HEK293 (cell line): ENCODE data around the gene CELSR1.

Experiments
- CTCF ChIA-PET: fragments of 350-600 bp; formaldehyde crosslinking; extraction: SDS; loops from one replicate; lab custom pipeline; 2021; ENCODE audit warnings: antibody characterized with exemption; lab: Yijun Ruan, JAX
- POLR2A ChIA-PET: fragments of 300-600 bp; formaldehyde crosslinking; extraction: SDS; loops from one replicate; lab custom pipeline; 2020; ENCODE audit warnings: antibody characterized with exemption, inconsistent platforms; lab: Yijun Ruan, JAX
- H3K27ac ChIP-seq: fragments of 200-500 bp; sonication (Bioruptor generic); 2 replicates; pipeline ENCODE4 v1.5.1; 2014; ENCODE audit warnings: low read depth, low read length, control low read depth, inconsistent platforms; ENCODE audit errors: extremely low read depth
- H3K36me3 ChIP-seq, 2 experiments: fragments of 200-500 bp in 1 of 2; sonication (Bioruptor generic) in 1 of 2; 1 replicate in 1 of 2; 2 replicates in 1 of 2; pipeline ENCODE4 v1.5.1; 2014 to 2017; ENCODE audit warnings: inconsistent platforms in 2 of 2, low read length in 2 of 2; ENCODE audit not compliant: control insufficient read depth in 2 of 2, insufficient read depth in 1 of 2
- H3K4me1 ChIP-seq: fragments of 200-500 bp; sonication (Bioruptor generic); 2 replicates; pipeline ENCODE4 v1.5.1; 2014; ENCODE audit warnings: mild to moderate bottlenecking, low read length, inconsistent platforms; ENCODE audit not compliant: control insufficient read depth, insufficient read depth
- H3K4me3 ChIP-seq: 2 replicates; pipeline ENCODE4 v1.5.1; 2011; ENCODE audit warnings: low read depth, mild to moderate bottlenecking, control low read depth, low read length, moderate library complexity
- H3K9me3 ChIP-seq: fragments of 200-500 bp; sonication (Bioruptor generic); 2 replicates; pipeline ENCODE4 v1.5.1; 2014; ENCODE audit warnings: low read depth, low read length, inconsistent platforms; ENCODE audit not compliant: control insufficient read depth, insufficient read depth
- ATF2 ChIP-seq: fragments of 450-650 bp; formaldehyde crosslinking; IDR thresholded peaks from 2 replicates; pipeline ENCODE4 v1.5.1; 2016; ENCODE audit warnings: missing biosample characterization, missing genetic modification characterization, low read depth
- BCL11B ChIP-seq: fragments of 450-650 bp; formaldehyde crosslinking; IDR thresholded peaks from 2 replicates; pipeline ENCODE4 v1.5.1; 2016; ENCODE audit warnings: low read depth, missing biosample characterization, missing genetic modification characterization
- SP2 ChIP-seq: fragments of 450-650 bp; formaldehyde crosslinking; IDR thresholded peaks from 2 replicates; pipeline ENCODE4 v1.5.1; 2016; ENCODE audit warnings: missing biosample characterization, missing genetic modification characterization
- ZBTB10 ChIP-seq: fragments of 450-650 bp; formaldehyde crosslinking; IDR thresholded peaks from 2 replicates; pipeline ENCODE4 v1.5.1; 2016; ENCODE audit warnings: missing biosample characterization, missing genetic modification characterization
- ZBTB49 ChIP-seq: fragments of 450-650 bp; formaldehyde crosslinking; IDR thresholded peaks from 2 replicates; pipeline ENCODE4 v1.5.1; 2016; ENCODE audit warnings: missing biosample characterization, missing genetic modification characterization, low read depth
- ZEB2 ChIP-seq: fragments of 450-650 bp; formaldehyde crosslinking; IDR thresholded peaks from 2 replicates; pipeline ENCODE4 v1.5.1; 2016; ENCODE audit warnings: missing biosample characterization, missing genetic modification characterization
- ZIC2 ChIP-seq: fragments of 450-650 bp; formaldehyde crosslinking; IDR thresholded peaks from 2 replicates; pipeline ENCODE4 v1.5.1; 2016; ENCODE audit warnings: missing biosample characterization, missing genetic modification characterization
- ZNF221 ChIP-seq: fragments of 450-650 bp; formaldehyde crosslinking; IDR thresholded peaks from 2 replicates; pipeline ENCODE4 v1.5.1; 2017; ENCODE audit warnings: missing biosample characterization, missing genetic modification characterization, borderline replicate concordance
- ZNF248 ChIP-seq: fragments of 450-650 bp; formaldehyde crosslinking; IDR thresholded peaks from 2 replicates; pipeline ENCODE4 v1.5.1; 2017; ENCODE audit warnings: missing biosample characterization, missing genetic modification characterization
- ZNF26 ChIP-seq: fragments of 450-650 bp; formaldehyde crosslinking; IDR thresholded peaks from 2 replicates; pipeline ENCODE4 v1.5.1; 2016; ENCODE audit warnings: missing biosample characterization, missing genetic modification characterization
- ZNF274 ChIP-seq, 2 experiments: fragments of 200-500 bp in 1 of 2; fragments of 450-650 bp in 1 of 2; sonication (Bioruptor generic) in 1 of 2; formaldehyde crosslinking in 1 of 2; IDR thresholded peaks; 2 replicates each; pipeline versions ENCODE4 v1.5.1 to v1.6.1; 2014 to 2016; ENCODE audit warnings: borderline replicate concordance in 1 of 2, inconsistent platforms in 1 of 2, low read length in 1 of 2, missing biosample characterization in 1 of 2, missing genetic modification characterization in 1 of 2
- ZNF600 ChIP-seq: fragments of 450-650 bp; formaldehyde crosslinking; IDR thresholded peaks from 2 replicates; pipeline ENCODE4 v1.5.1; 2016; ENCODE audit warnings: missing biosample characterization, missing genetic modification characterization
- ZNF623 ChIP-seq: fragments of 450-650 bp; formaldehyde crosslinking; IDR thresholded peaks from 2 replicates; pipeline ENCODE4 v1.5.1; 2016; ENCODE audit warnings: missing biosample characterization, missing genetic modification characterization
- ZNF629 ChIP-seq: fragments of 450-650 bp; formaldehyde crosslinking; IDR thresholded peaks from 2 replicates; pipeline ENCODE4 v1.5.1; 2017; ENCODE audit warnings: missing biosample characterization, missing genetic modification characterization
- ZNF76 ChIP-seq: fragments of 450-650 bp; formaldehyde crosslinking; IDR thresholded peaks from 2 replicates; pipeline ENCODE4; 2016; ENCODE audit warnings: low read depth, missing biosample characterization, missing genetic modification characterization, borderline replicate concordance
- TF ChIP-seq, protein P1 (sequence below): fragments of 450-650 bp; formaldehyde crosslinking; IDR thresholded peaks from 2 replicates; pipeline ENCODE4 v1.5.1; 2016; ENCODE audit warnings: missing biosample characterization, missing genetic modification characterization
- TF ChIP-seq, protein P2 (sequence below): fragments of 450-650 bp; formaldehyde crosslinking; IDR thresholded peaks from 2 replicates; pipeline ENCODE4 v1.5.1; 2017; ENCODE audit warnings: missing biosample characterization, missing genetic modification characterization

CELSR1 gene

GRCh38 chr22:46436595-46437175, 100.7 kb downstream of the CELSR1 start:
- TF ChIP-seq BCL11B (tag by site-specific recombination), result no peak
- TF ChIP-seq ZNF248 (tag by site-specific recombination), result no peak
- TF ChIP-seq ZNF26 (tag by site-specific recombination), result no peak
- no peak for TF ChIP-seq ZBTB49
- TF ChIP-seq, protein P1, sequence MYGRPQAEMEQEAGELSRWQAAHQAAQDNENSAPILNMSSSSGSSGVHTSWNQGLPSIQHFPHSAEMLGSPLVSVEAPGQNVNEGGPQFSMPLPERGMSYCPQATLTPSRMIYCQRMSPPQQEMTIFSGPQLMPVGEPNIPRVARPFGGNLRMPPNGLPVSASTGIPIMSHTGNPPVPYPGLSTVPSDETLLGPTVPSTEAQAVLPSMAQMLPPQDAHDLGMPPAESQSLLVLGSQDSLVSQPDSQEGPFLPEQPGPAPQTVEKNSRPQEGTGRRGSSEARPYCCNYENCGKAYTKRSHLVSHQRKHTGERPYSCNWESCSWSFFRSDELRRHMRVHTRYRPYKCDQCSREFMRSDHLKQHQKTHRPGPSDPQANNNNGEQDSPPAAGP (tag by site-specific recombination), result no peak
- no peak for TF ChIP-seq ZNF274 (IDR thresholded peaks at IDR 0.05; ENCODE audit: low read length)
- no peak for TF ChIP-seq ZNF274 (tag by site-specific recombination; IDR thresholded peaks at IDR 0.05; ENCODE audit: borderline replicate concordance)
- peak; percentile 93 for TF ChIP-seq ZNF623 (tag by site-specific recombination)
- TF ChIP-seq ZNF76 (tag by site-specific recombination), result no peak
- no peak for TF ChIP-seq SP2 (tag by site-specific recombination)
- TF ChIP-seq ZNF221 (tag by site-specific recombination), result no peak
- no peak for TF ChIP-seq ZEB2
- TF ChIP-seq ZIC2, result no peak
- peak; percentile 83 for TF ChIP-seq ZNF629 (tag by site-specific recombination)
- TF ChIP-seq ATF2, result peak; percentile 32; the same call in 1 of the 2 replicates
- no peak for TF ChIP-seq ZBTB10 (tag by site-specific recombination)
- peak; percentile 56; the same call in 1 of the 2 replicates for TF ChIP-seq ZNF600 (tag by site-specific recombination)
- TF ChIP-seq, protein P2, sequence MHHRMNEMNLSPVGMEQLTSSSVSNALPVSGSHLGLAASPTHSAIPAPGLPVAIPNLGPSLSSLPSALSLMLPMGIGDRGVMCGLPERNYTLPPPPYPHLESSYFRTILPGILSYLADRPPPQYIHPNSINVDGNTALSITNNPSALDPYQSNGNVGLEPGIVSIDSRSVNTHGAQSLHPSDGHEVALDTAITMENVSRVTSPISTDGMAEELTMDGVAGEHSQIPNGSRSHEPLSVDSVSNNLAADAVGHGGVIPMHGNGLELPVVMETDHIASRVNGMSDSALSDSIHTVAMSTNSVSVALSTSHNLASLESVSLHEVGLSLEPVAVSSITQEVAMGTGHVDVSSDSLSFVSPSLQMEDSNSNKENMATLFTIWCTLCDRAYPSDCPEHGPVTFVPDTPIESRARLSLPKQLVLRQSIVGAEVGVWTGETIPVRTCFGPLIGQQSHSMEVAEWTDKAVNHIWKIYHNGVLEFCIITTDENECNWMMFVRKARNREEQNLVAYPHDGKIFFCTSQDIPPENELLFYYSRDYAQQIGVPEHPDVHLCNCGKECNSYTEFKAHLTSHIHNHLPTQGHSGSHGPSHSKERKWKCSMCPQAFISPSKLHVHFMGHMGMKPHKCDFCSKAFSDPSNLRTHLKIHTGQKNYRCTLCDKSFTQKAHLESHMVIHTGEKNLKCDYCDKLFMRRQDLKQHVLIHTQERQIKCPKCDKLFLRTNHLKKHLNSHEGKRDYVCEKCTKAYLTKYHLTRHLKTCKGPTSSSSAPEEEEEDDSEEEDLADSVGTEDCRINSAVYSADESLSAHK (tag by site-specific recombination), result no peak
- ChIA-PET POLR2A (no interaction called here), CTCF (no interaction called here)
- no peaks in the 10 kb centered on the region for H3K4me1 ChIP-seq
- no peak overlapping the region for H3K27ac ChIP-seq
- H3K4me3 ChIP-seq, result no peak overlapping the region
- H3K9me3 ChIP-seq, result no peaks in the 10 kb centered on the region
- peaks cover 0 to 18% of the 10 kb centered on the region in 2 experiments; a peak in 1 of 3 replicates for H3K36me3 ChIP-seq
